Measurements from ENCODE around the gene KRTAP12-2. TPM values are rescaled to one million over a fixed set of nuclear protein-coding genes. Genes with fewer than 3 reads are reported as not detected.
"Not testable (repeated sequence)": the region's sequence is repeated elsewhere in the genome, so short reads cannot be mapped to it uniquely, and the experiment has no call there.

The KRTAP12-2 gene
- total RNA-seq, 2 donors from 2014 or later = not detected

- peak; percentile 56 for DNase-seq (ENCODE audit: low spot score)
- not testable (repeated sequence) for H3K27ac Mint-ChIP-seq; H3K4me3 Mint-ChIP-seq; ATAC-seq; H3K27me3 Mint-ChIP-seq; H3K4me1 Mint-ChIP-seq (ENCODE audit: low read depth in 2 of 2)
- H3K36me3 Mint-ChIP-seq = peaks cover 16% of the 10 kb centered on the region
- peaks cover 12% of the 10 kb centered on the region for H3K9me3 Mint-ChIP-seq
Measured at GRCh38 chr21:44646366-44647221, 20.1 kb downstream of the KRTAP12-2 start, which contains the start of gene KRTAP10-11. Gene KRTAP10-11 (plus strand): TSS chr21:44646414. CDS start chr21:44646459, 45 bp downstream.

GRCh38 chr21:44644878-44645277 is 21.8 kb downstream of the KRTAP12-2 start:
- H3K9me3 Mint-ChIP-seq = peaks cover 17% of the 10 kb centered on the region
- peaks cover 9 to 15% of the 10 kb centered on the region in 2 donors for H3K27me3 Mint-ChIP-seq
- ATAC-seq = no peak
- no peak for DNase-seq (ENCODE audit: low spot score)
- no peak overlapping the region for H3K27ac Mint-ChIP-seq
- peaks cover 27% of the 10 kb centered on the region for H3K36me3 Mint-ChIP-seq
- no peak overlapping the region for H3K4me3 Mint-ChIP-seq
- peaks cover 0 to 7% of the 10 kb centered on the region in 2 donors for H3K4me1 Mint-ChIP-seq (ENCODE audit: low read depth in 2 of 2)

GRCh38 chr21:44643741-44644310 is 22.9 kb downstream of the KRTAP12-2 start:
- no peak for DNase-seq (ENCODE audit: low spot score)
- Mint-ChIP-seq H3K27ac (no peak overlapping the region), H3K4me1 (ENCODE audit: low read depth in 2 of 2) (peaks cover 0 to 7% of the 10 kb centered on the region in 2 donors), H3K9me3 (peaks cover 17% of the 10 kb centered on the region), H3K27me3 (peaks cover 9 to 15% of the 10 kb centered on the region in 2 donors), H3K4me3 (no peak overlapping the region), H3K36me3 (peaks cover 28% of the 10 kb centered on the region)
- no peak for ATAC-seq

GRCh38 chr21:44640761-44641160 is 26.0 kb downstream of the KRTAP12-2 start:
- ATAC-seq (no peak), DNase-seq (ENCODE audit: low spot score) (no peak)
- peaks cover 17% of the 10 kb centered on the region for H3K9me3 Mint-ChIP-seq
- peaks cover 0 to 3% of the 10 kb centered on the region in 2 donors for H3K4me1 Mint-ChIP-seq (ENCODE audit: low read depth in 2 of 2)
- H3K27ac Mint-ChIP-seq = no peak overlapping the region
- H3K4me3 Mint-ChIP-seq = no peak overlapping the region
- peaks cover 9 to 23% of the 10 kb centered on the region in 2 donors for H3K27me3 Mint-ChIP-seq
- H3K36me3 Mint-ChIP-seq = peaks cover 28% of the 10 kb centered on the region

- no peak for ATAC-seq
- H3K4me1 Mint-ChIP-seq (ENCODE audit: low read depth in 2 of 2) = peaks cover 0 to 3% of the 10 kb centered on the region in 2 donors
- no peak overlapping the region for H3K27ac Mint-ChIP-seq
- no peak for DNase-seq (ENCODE audit: low spot score)
- no peak overlapping the region for H3K4me3 Mint-ChIP-seq
- peaks cover 20% of the 10 kb centered on the region for H3K36me3 Mint-ChIP-seq
- peaks cover 9 to 27% of the 10 kb centered on the region in 2 donors for H3K27me3 Mint-ChIP-seq
- H3K9me3 Mint-ChIP-seq = peaks cover 15% of the 10 kb centered on the region
Measured at GRCh38 chr21:44639331-44639655, 27.4 kb downstream of the KRTAP12-2 start.

GRCh38 chr21:44638506-44639330 is 28.0 kb downstream of the KRTAP12-2 start:
- not testable (repeated sequence) for H3K4me1 Mint-ChIP-seq (ENCODE audit: low read depth in 2 of 2); H3K4me3 Mint-ChIP-seq; DNase-seq (ENCODE audit: low spot score); H3K27ac Mint-ChIP-seq; ATAC-seq
- Mint-ChIP-seq H3K9me3 (peaks cover 15% of the 10 kb centered on the region), H3K27me3 (peaks cover 9 to 27% of the 10 kb centered on the region in 2 donors), H3K36me3 (peaks cover 17% of the 10 kb centered on the region)

- H3K27ac Mint-ChIP-seq; ATAC-seq; DNase-seq (ENCODE audit: low spot score); H3K4me3 Mint-ChIP-seq; H3K4me1 Mint-ChIP-seq (ENCODE audit: low read depth in 2 of 2): not testable (repeated sequence)
- Mint-ChIP-seq H3K27me3 (peaks cover 9 to 26% of the 10 kb centered on the region in 2 donors), H3K36me3 (peaks cover 18% of the 10 kb centered on the region), H3K9me3 (peaks cover 16% of the 10 kb centered on the region)
Measured at GRCh38 chr21:44637851-44638348, 28.8 kb downstream of the KRTAP12-2 start.

GRCh38 chr21:44637018-44637850 is 29.5 kb downstream of the KRTAP12-2 start, which contains the start of gene KRTAP10-10:
Gene KRTAP10-10 (plus strand): TSS chr21:44637356. CDS start chr21:44637418, 62 bp downstream.
- Mint-ChIP-seq H3K27me3 (peaks cover 9 to 24% of the 10 kb centered on the region in 2 donors), H3K4me3 (no peak within 1 kb of the TSS), H3K36me3 (peaks cover 19% of the 10 kb centered on the region), H3K9me3 (peaks cover 13% of the 10 kb centered on the region), H3K4me1 (ENCODE audit: low read depth in 2 of 2) (no peaks in the 10 kb centered on the region), H3K27ac (no peak within 1 kb of the TSS)
- no peak for DNase-seq (ENCODE audit: low spot score)
- ATAC-seq = no peak

- Mint-ChIP-seq H3K27ac (no peak overlapping the region), H3K4me3 (no peak overlapping the region), H3K36me3 (peaks cover 26% of the 10 kb centered on the region), H3K9me3 (peaks cover 21% of the 10 kb centered on the region), H3K4me1 (ENCODE audit: low read depth in 2 of 2) (no peaks in the 10 kb centered on the region), H3K27me3 (peaks cover 7 to 20% of the 10 kb centered on the region in 2 donors)
- no peak for ATAC-seq
- no peak for DNase-seq (ENCODE audit: low spot score)
Measured at GRCh38 chr21:44636209-44637017, 30.3 kb downstream of the KRTAP12-2 start.

GRCh38 chr21:44632067-44632466 is 34.7 kb downstream of the KRTAP12-2 start:
- H3K9me3 Mint-ChIP-seq = peaks cover 32% of the 10 kb centered on the region
- H3K36me3 Mint-ChIP-seq = peaks cover 32% of the 10 kb centered on the region
- DNase-seq (ENCODE audit: low spot score) = no peak
- no peak for ATAC-seq
- peaks cover 17 to 22% of the 10 kb centered on the region in 2 donors for H3K4me1 Mint-ChIP-seq (ENCODE audit: low read depth in 2 of 2)
- no peak overlapping the region for H3K27ac Mint-ChIP-seq
- H3K27me3 Mint-ChIP-seq = peaks cover 0 to 6% of the 10 kb centered on the region in 2 donors
- H3K4me3 Mint-ChIP-seq = no peak overlapping the region

- H3K4me1 Mint-ChIP-seq (ENCODE audit: low read depth in 2 of 2) = peaks cover 24 to 30% of the 10 kb centered on the region in 2 donors
- H3K4me3 Mint-ChIP-seq = peak overlapping the region; percentile 56
- peaks cover 32% of the 10 kb centered on the region for H3K36me3 Mint-ChIP-seq
- H3K9me3 Mint-ChIP-seq = peaks cover 32% of the 10 kb centered on the region
- H3K27me3 Mint-ChIP-seq = peaks cover 0 to 4% of the 10 kb centered on the region in 2 donors
- ATAC-seq (no peak), DNase-seq (ENCODE audit: low spot score) (no peak)
- peak overlapping the region; percentile 43 to 81 for H3K27ac Mint-ChIP-seq
Measured at GRCh38 chr21:44630440-44630839, 36.3 kb downstream of the KRTAP12-2 start.

Data from natural killer cell treated with Interleukin-12 subunit alpha and Interleukin-12 subunit beta and Interleukin-15 and Interleukin-18, amount 100 ng/mL, for 72 hours (primary cell).